Measurements from ENCODE around the gene EEF1AKMT2.

Gene EEF1AKMT2

GRCh38 chr10:124737708-124738107 is 54.0 kb downstream of the EEF1AKMT2 start:
- DNase-seq (ENCODE audit: low read depth in 2 of 2) = no peak

- DNase-seq (ENCODE audit: low read depth in 2 of 2) = no peak
Measured at GRCh38 chr10:124737221-124737620, 54.5 kb downstream of the EEF1AKMT2 start.

GRCh38 chr10:124736491-124737136 is 55.1 kb downstream of the EEF1AKMT2 start:
- no peak for DNase-seq (ENCODE audit: low read depth in 2 of 2)

GRCh38 chr10:124735491-124736286 is 56.0 kb downstream of the EEF1AKMT2 start:
- no peak for DNase-seq (ENCODE audit: low read depth in 2 of 2)

- DNase-seq (ENCODE audit: low read depth in 2 of 2) = no peak
Measured at GRCh38 chr10:124734311-124735166, 57.1 kb downstream of the EEF1AKMT2 start.

- DNase-seq (ENCODE audit: low read depth in 2 of 2) = no peak
Measured at GRCh38 chr10:124733571-124734245, 58.0 kb downstream of the EEF1AKMT2 start.

- DNase-seq (ENCODE audit: low read depth in 2 of 2) = peak; percentile 46 to 60
Measured at GRCh38 chr10:124732931-124733570, 58.6 kb downstream of the EEF1AKMT2 start.

GRCh38 chr10:124731551-124731950 is 60.1 kb downstream of the EEF1AKMT2 start:
- no peak for DNase-seq (ENCODE audit: low read depth in 2 of 2)

GRCh38 chr10:124730790-124731189 is 60.9 kb downstream of the EEF1AKMT2 start:
- DNase-seq (ENCODE audit: low read depth in 2 of 2) = no peak

GRCh38 chr10:124728830-124729661 is 62.6 kb downstream of the EEF1AKMT2 start:
- DNase-seq (ENCODE audit: low read depth in 2 of 2) = no peak

- no peak for DNase-seq (ENCODE audit: low read depth in 2 of 2)
Measured at GRCh38 chr10:124728071-124728829, 63.4 kb downstream of the EEF1AKMT2 start.

- DNase-seq (ENCODE audit: low read depth in 2 of 2) = no peak
Measured at GRCh38 chr10:124727361-124727960, 64.2 kb downstream of the EEF1AKMT2 start.

GRCh38 chr10:124725791-124726190 is 65.9 kb downstream of the EEF1AKMT2 start:
- no peak for DNase-seq (ENCODE audit: low read depth in 2 of 2)

GRCh38 chr10:124725171-124725631 is 66.5 kb downstream of the EEF1AKMT2 start:
- DNase-seq (ENCODE audit: low read depth in 2 of 2) = no peak

- no peak for DNase-seq (ENCODE audit: low read depth in 2 of 2)
Measured at GRCh38 chr10:124724279-124725027, 67.2 kb downstream of the EEF1AKMT2 start.

- DNase-seq (ENCODE audit: low read depth in 2 of 2) = no peak
Measured at GRCh38 chr10:124723826-124724225, 67.9 kb downstream of the EEF1AKMT2 start.

GRCh38 chr10:124722798-124723783 is 68.6 kb downstream of the EEF1AKMT2 start:
- peak; percentile 32 to 45 for DNase-seq (ENCODE audit: low read depth in 2 of 2)
